PC-9 (cell line): ENCODE results near the gene PPY. TPM values are rescaled to one million over a fixed set of nuclear protein-coding genes. Genes with fewer than 3 reads are reported as not detected.
"Not testable (repeated sequence)": the region's sequence is repeated elsewhere in the genome, so short reads cannot be mapped to it uniquely, and the experiment has no call there.

Experiments
- BruUV-seq: library from RNA; stranded (reverse); fragments of 400-500 nt; replicated peaks from 2 replicates; lab custom pipeline; 2021; lab: Mats Ljungman, UMichigan
- CTCF ChIA-PET: fragments of 300-600 bp; sonication (Branson Sonifier 250); formaldehyde crosslinking; loops from one replicate; lab custom pipeline; 2022; ENCODE audit warnings: antibody characterized with exemption; lab: Charles Lee
- POLR2A ChIA-PET: fragments of 300-600 bp; sonication (Branson Sonifier 250); formaldehyde crosslinking; loops from one replicate; lab custom pipeline; 2022; ENCODE audit warnings: antibody characterized with exemption; ENCODE audit not compliant: unreplicated experiment; lab: Charles Lee
- DNase-seq, 2 experiments: peaks; one replicate each; pipeline versions ENCODE4 v3.0.0 to v3.0.0-alpha.2; 2015 to 2022; ENCODE audit warnings: mixed read lengths in 1 of 2
- H2AFZ ChIP-seq: fragments of 200-600 bp; sonication (generic); 2 replicates; pipeline ENCODE4 v1.8.1; 2017; ENCODE audit warnings: antibody characterized with exemption
- H3F3A ChIP-seq: fragments of 200-600 bp; sonication (generic); 2 replicates; pipeline ENCODE4 v1.8.1; 2017; ENCODE audit warnings: antibody characterized with exemption, mild to moderate bottlenecking, low read depth; ENCODE audit not compliant: insufficient read depth
- H3K27ac ChIP-seq: fragments of 200-600 bp; sonication (generic); 2 replicates; pipeline ENCODE4 v1.6.1; 2016; ENCODE audit warnings: mixed run types
- H3K27me3 ChIP-seq: fragments of 200-600 bp; sonication (generic); 2 replicates; pipeline ENCODE4 v1.6.1; 2016; ENCODE audit warnings: low read depth, mixed run types; ENCODE audit not compliant: insufficient read depth
- H3K36me3 ChIP-seq: fragments of 200-600 bp; sonication (generic); 2 replicates; pipeline ENCODE4 v1.6.1; 2016; ENCODE audit warnings: low read depth, mixed run types
- H3K4me1 ChIP-seq: fragments of 200-600 bp; sonication (generic); replicated peaks from 2 replicates; pipeline ENCODE4 v1.6.1; 2016; ENCODE audit warnings: mixed run types; ENCODE audit not compliant: insufficient read depth
- H3K4me2 ChIP-seq: fragments of 200-600 bp; sonication (generic); 2 replicates; pipeline ENCODE4 v1.6.1; 2017; ENCODE audit warnings: mixed run types
- H3K4me3 ChIP-seq: fragments of 200-600 bp; sonication (generic); 2 replicates; pipeline ENCODE4 v1.6.1; 2016; ENCODE audit warnings: mixed run types
- H3K79me2 ChIP-seq: fragments of 200-600 bp; sonication (generic); 2 replicates; pipeline ENCODE4 v1.6.1; 2017; ENCODE audit warnings: low read depth, mixed run types
- H3K9me2 ChIP-seq: fragments of 200-600 bp; sonication (generic); 2 replicates; pipeline ENCODE4 v1.8.1; 2017; ENCODE audit warnings: mild to moderate bottlenecking; ENCODE audit not compliant: insufficient read depth
- H3K9me3 ChIP-seq: fragments of 200-600 bp; sonication (generic); 2 replicates; pipeline ENCODE4 v1.8.1; 2016; ENCODE audit warnings: low read depth; ENCODE audit not compliant: insufficient read depth
- H4K20me1 ChIP-seq: fragments of 200-600 bp; sonication (generic); 2 replicates; pipeline ENCODE4 v1.8.1; 2017; ENCODE audit not compliant: insufficient read depth
- EZH2 ChIP-seq: fragments of 200-600 bp; sonication (generic); IDR thresholded peaks from 2 replicates; pipeline ENCODE4 v1.8.0; 2017; ENCODE audit warnings: antibody characterized with exemption, low read depth
- intact Hi-C: fragments of 100-400 bp; cut with micrococcal nuclease; formaldehyde crosslinking; loops from one replicate; pipeline ENCODE4 v1.10.0; 2022; ENCODE audit not compliant: unreplicated experiment
- total RNA-seq: library from RNA; stranded (reverse); gene quantifications from 2 replicates; pipeline ENCODE4 v1.2.3, GENCODE V29; 2021
- TF ChIP-seq, protein P1 (sequence below): fragments of 200-600 bp; sonication (generic); conservative IDR thresholded peaks from 2 replicates; pipeline ENCODE4 v1.6.1; 2017; ENCODE audit warnings: mixed run types, antibody characterized with exemption, mild to moderate bottlenecking, moderate library complexity

PPY gene
- total RNA-seq, 1 experiment from 2014 or later: not detected

DNA sequence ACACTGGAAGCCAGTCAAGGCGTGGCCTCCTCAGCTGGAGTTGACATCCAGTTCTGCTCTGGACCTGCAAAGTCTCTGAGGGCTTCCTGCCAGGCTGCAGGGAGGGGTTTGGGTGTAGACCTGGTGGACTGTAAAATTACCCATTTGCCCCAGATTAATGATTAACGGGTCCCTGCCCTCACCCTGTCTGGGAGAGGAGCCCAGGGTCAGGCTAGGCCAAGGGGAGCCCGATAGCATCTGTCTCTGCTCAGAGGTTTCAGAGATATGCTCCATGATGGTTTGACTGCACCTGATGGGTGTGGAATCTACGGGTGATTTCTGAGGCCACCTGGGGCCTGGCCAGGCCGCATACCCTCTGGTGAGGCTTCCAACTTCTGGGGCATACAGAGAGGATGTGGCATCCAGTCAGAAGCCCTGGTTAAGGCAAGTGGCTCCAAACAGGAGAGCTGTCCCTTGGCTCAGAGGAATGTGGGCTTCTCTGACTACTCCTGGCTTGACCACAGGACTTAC, 11.2 kb downstream of the PPY start:
- H3K27ac ChIP-seq: no peak overlapping the region
- H4K20me1 ChIP-seq: no peaks in the 10 kb centered on the region
- H3K27me3 ChIP-seq: peaks cover 15% of the 10 kb centered on the region
- DNase-seq: no peak
- no peaks in the 10 kb centered on the region for H3K79me2 ChIP-seq
- H3K4me2 ChIP-seq: no peak overlapping the region
- CTCF ChIA-PET: no interaction called here
- TF ChIP-seq, protein P1, sequence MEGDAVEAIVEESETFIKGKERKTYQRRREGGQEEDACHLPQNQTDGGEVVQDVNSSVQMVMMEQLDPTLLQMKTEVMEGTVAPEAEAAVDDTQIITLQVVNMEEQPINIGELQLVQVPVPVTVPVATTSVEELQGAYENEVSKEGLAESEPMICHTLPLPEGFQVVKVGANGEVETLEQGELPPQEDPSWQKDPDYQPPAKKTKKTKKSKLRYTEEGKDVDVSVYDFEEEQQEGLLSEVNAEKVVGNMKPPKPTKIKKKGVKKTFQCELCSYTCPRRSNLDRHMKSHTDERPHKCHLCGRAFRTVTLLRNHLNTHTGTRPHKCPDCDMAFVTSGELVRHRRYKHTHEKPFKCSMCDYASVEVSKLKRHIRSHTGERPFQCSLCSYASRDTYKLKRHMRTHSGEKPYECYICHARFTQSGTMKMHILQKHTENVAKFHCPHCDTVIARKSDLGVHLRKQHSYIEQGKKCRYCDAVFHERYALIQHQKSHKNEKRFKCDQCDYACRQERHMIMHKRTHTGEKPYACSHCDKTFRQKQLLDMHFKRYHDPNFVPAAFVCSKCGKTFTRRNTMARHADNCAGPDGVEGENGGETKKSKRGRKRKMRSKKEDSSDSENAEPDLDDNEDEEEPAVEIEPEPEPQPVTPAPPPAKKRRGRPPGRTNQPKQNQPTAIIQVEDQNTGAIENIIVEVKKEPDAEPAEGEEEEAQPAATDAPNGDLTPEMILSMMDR: no peak
- TF ChIP-seq EZH2: no peak
- H3K36me3 ChIP-seq: no peaks in the 10 kb centered on the region
- intact Hi-C loops: no loop called here
- H3K4me1 ChIP-seq: no peaks in the 10 kb centered on the region
- H2AFZ ChIP-seq: no peak overlapping the region
- POLR2A ChIA-PET: no interaction called here
- no peak overlapping the region for H3K4me3 ChIP-seq
- H3K9me2 ChIP-seq: no peaks in the 10 kb centered on the region
- H3K9me3 ChIP-seq: no peaks in the 10 kb centered on the region
- BruUV-seq: no TSS peak
- no peaks in the 10 kb centered on the region for H3F3A ChIP-seq

DNA sequence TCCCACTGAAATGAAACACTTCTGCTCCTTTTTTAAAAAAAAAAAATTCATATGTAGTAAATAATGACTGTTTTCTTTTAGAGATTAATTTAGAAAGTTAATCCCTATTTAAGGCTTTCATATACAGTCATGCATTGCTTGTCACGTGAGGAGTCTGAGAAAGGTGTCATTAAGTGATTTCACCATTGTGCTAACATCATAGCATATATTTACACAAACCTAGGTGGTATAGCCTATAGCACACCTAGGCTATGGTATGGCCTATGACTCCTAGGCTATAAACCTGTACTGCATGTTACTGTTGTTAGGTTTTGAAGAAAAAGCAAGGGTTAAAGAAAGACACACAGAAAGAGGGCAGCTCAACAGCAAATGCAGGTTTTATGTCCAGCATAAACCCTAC, 13.7 kb downstream of the PPY start:
- Histone ChIP-seq H3K4me2 (no peak overlapping the region), H3K4me1 (no peaks in the 10 kb centered on the region), H3K9me2 (no peaks in the 10 kb centered on the region), H3K4me3 (no peak overlapping the region), H2AFZ (no peak overlapping the region), H4K20me1 (no peaks in the 10 kb centered on the region), H3K79me2 (no peaks in the 10 kb centered on the region), H3K9me3 (no peaks in the 10 kb centered on the region), H3K27me3 (peaks cover 13% of the 10 kb centered on the region), H3K27ac (no peak overlapping the region), H3F3A (no peaks in the 10 kb centered on the region), H3K36me3 (no peaks in the 10 kb centered on the region)
- ChIA-PET CTCF (interaction anchor here (0.6 kb wide), 3 partner anchors 16 to 240 kb away, joined by 3 read pairs; no protein-coding TSS in a partner anchor), POLR2A (no interaction called here)
- intact Hi-C loops: no loop called here
- TF ChIP-seq EZH2: no peak
- TF ChIP-seq, protein P1: no peak
- BruUV-seq: no TSS peak
- no peak for DNase-seq

DNA sequence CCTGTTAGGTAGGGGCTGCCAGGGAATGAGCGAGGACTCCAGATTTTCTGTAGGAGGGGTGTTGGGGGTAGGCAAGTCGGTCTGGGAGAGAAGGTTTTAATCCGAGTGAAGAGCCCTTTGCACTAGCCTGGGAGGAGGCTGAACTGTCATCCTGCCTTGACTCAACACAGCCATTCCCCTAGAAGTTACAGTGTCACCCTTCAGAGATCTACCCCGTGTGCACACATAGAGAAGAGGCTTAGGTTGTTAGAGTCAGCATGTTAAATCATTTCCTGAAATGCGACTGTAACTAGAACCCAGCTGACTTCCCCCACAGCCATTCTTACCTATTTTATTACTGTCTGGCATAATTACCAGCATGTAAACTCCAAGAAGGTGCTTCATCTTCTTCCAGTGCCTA, 14.3 kb downstream of the PPY start:
- BruUV-seq, H3K4me3 ChIP-seq, H3K9me3 ChIP-seq, H3K27ac ChIP-seq, intact Hi-C loops, H3K4me1 ChIP-seq, H3F3A ChIP-seq, POLR2A ChIA-PET, H3K79me2 ChIP-seq, H2AFZ ChIP-seq, H3K4me2 ChIP-seq, H3K36me3 ChIP-seq, H3K9me2 ChIP-seq, H4K20me1 ChIP-seq, DNase-seq: not testable (repeated sequence)
- CTCF ChIA-PET: interaction anchor here (0.6 to 0.7 kb wide), 3 partner anchors 78 to 240 kb away, joined by 3 to 4 read pairs (median 3); no protein-coding TSS in a partner anchor
- H3K27me3 ChIP-seq: peaks cover 13% of the 10 kb centered on the region
